Measurements from ENCODE around the gene PTGES2. TPM values are rescaled to one million over a fixed set of nuclear protein-coding genes. Genes with fewer than 3 reads are reported as not detected.

Gene PTGES2
- total and polyA plus RNA-seq, 9 of the 15 experiments (the other 6 are each of a cell fraction or from before 2014, with no cell fraction given): 2.4 to 196 (median 90.1) TPM

GRCh38 chr9:128115187-128116103, 12.1 kb downstream of the PTGES2 start (continued):
- TF ChIP-seq HDAC6 (IDR thresholded peaks at IDR 0.05; ENCODE audit: low read depth, low read length): no peak
- peak; percentile 58; the same call in 1 of the 2 replicates for TF ChIP-seq BHLHE40 (IDR thresholded peaks at IDR 0.05; ENCODE audit: low read length)
- TF ChIP-seq DEAF1 (CRISPR knock-in tag; IDR thresholded peaks at IDR 0.05): no peak
- TF ChIP-seq, protein P1, sequence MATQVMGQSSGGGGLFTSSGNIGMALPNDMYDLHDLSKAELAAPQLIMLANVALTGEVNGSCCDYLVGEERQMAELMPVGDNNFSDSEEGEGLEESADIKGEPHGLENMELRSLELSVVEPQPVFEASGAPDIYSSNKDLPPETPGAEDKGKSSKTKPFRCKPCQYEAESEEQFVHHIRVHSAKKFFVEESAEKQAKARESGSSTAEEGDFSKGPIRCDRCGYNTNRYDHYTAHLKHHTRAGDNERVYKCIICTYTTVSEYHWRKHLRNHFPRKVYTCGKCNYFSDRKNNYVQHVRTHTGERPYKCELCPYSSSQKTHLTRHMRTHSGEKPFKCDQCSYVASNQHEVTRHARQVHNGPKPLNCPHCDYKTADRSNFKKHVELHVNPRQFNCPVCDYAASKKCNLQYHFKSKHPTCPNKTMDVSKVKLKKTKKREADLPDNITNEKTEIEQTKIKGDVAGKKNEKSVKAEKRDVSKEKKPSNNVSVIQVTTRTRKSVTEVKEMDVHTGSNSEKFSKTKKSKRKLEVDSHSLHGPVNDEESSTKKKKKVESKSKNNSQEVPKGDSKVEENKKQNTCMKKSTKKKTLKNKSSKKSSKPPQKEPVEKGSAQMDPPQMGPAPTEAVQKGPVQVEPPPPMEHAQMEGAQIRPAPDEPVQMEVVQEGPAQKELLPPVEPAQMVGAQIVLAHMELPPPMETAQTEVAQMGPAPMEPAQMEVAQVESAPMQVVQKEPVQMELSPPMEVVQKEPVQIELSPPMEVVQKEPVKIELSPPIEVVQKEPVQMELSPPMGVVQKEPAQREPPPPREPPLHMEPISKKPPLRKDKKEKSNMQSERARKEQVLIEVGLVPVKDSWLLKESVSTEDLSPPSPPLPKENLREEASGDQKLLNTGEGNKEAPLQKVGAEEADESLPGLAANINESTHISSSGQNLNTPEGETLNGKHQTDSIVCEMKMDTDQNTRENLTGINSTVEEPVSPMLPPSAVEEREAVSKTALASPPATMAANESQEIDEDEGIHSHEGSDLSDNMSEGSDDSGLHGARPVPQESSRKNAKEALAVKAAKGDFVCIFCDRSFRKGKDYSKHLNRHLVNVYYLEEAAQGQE (IDR thresholded peaks at IDR 0.05; ENCODE audit: borderline replicate concordance): peak; percentile 66
- TF ChIP-seq, protein P1 (CRISPR knock-in tag; IDR thresholded peaks at IDR 0.05; ENCODE audit: low read depth): no peak
- TF ChIP-seq, protein P2, sequence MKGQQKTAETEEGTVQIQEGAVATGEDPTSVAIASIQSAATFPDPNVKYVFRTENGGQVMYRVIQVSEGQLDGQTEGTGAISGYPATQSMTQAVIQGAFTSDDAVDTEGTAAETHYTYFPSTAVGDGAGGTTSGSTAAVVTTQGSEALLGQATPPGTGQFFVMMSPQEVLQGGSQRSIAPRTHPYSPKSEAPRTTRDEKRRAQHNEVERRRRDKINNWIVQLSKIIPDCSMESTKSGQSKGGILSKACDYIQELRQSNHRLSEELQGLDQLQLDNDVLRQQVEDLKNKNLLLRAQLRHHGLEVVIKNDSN (CRISPR knock-in tag; IDR thresholded peaks at IDR 0.05): peak; percentile 85
- TF ChIP-seq ZFX (CRISPR knock-in tag; IDR thresholded peaks at IDR 0.05): peak; percentile 66
- no peak for TF ChIP-seq RBM15 (IDR thresholded peaks at IDR 0.05; ENCODE audit: insufficient read depth, low read length)
- peak; percentile 96 for TF ChIP-seq TEAD4 (IDR thresholded peaks at IDR 0.05; ENCODE audit: low read length)
- no peak for TF ChIP-seq TEAD4 (CRISPR knock-in tag; IDR thresholded peaks at IDR 0.05; ENCODE audit: borderline replicate concordance)
- peak; percentile 51 for TF ChIP-seq SP1 (CRISPR knock-in tag; IDR thresholded peaks at IDR 0.05)
- 0 out of 2 replicates have a peak, but pooled peaks have one; percentile 19 for TF ChIP-seq ESRRA (IDR thresholded peaks at IDR 0.05; ENCODE audit: borderline replicate concordance, low read depth)
- no peak for TF ChIP-seq TAF15 (IDR thresholded peaks at IDR 0.05; ENCODE audit: low read depth, low read length)
- 0 out of 2 replicates have a peak, but pooled peaks have one; percentile 46 for TF ChIP-seq GABPB1 (CRISPR knock-in tag; IDR thresholded peaks at IDR 0.05)
- peak; percentile 65 to 74; a peak in 3 of 4 replicates for TF ChIP-seq MAZ (CRISPR knock-in tag; conservative IDR thresholded peaks at IDR 0.05 in 1 of 2, IDR thresholded peaks at IDR 0.05 in 1 of 2)
- TF ChIP-seq TRIM24 (IDR thresholded peaks at IDR 0.05): peak; percentile 79 to 87
- TF ChIP-seq MTA2 (IDR thresholded peaks at IDR 0.05; ENCODE audit: low read depth): peak; percentile 93
- TF ChIP-seq SPI1 (IDR thresholded peaks at IDR 0.05; ENCODE audit: borderline replicate concordance, low read depth, low read length): peak; percentile 42; the same call in 1 of the 2 replicates
